Endometrial microvascular endothelial cells (primary cell): ENCODE data around the gene FGFR2. TPM values are rescaled to one million over a fixed set of nuclear protein-coding genes. Genes with fewer than 3 reads are reported as not detected.
"Not testable (repeated sequence)": the region's sequence is repeated elsewhere in the genome, so short reads cannot be mapped to it uniquely, and the experiment has no call there.

Source experiments
- in situ Hi-C: cut with HindIII; loops from 2 replicates; pipeline ENCODE4 v1.10.0; 2017; ENCODE audit warnings: low sequenced_read_pairs, low pct_unique_long_range_greater_than_20kb; ENCODE audit errors: inconsistent ontology term
- total RNA-seq: library from RNA; depleted of rRNA; stranded (reverse); fragments of >200 nt; gene quantifications from one replicate; pipeline ENCODE4 v1.2.3, GENCODE V29; 2015; ENCODE audit errors: inconsistent ontology term

Gene FGFR2
- total RNA-seq, 1 donor from 2014 or later, result not detected

GRCh38 chr10:121567569-121567968 is 30.7 kb downstream of the FGFR2 start:
- in situ Hi-C loops, result no loop called here

- in situ Hi-C loops, result no loop called here
Measured at GRCh38 chr10:121566755-121567154, 31.5 kb downstream of the FGFR2 start.

GRCh38 chr10:121559326-121560026 is 38.8 kb downstream of the FGFR2 start:
- in situ Hi-C loops, result no loop called here

GRCh38 chr10:121558238-121558637 is 40.0 kb downstream of the FGFR2 start:
- in situ Hi-C loops, result no loop called here

GRCh38 chr10:121556918-121557573 is 41.2 kb downstream of the FGFR2 start:
- in situ Hi-C loops, result no loop called here

GRCh38 chr10:121556455-121556854 is 41.8 kb downstream of the FGFR2 start:
- in situ Hi-C loops, result no loop called here

- in situ Hi-C loops, result not testable (repeated sequence)
Measured at GRCh38 chr10:121554916-121555315, 43.3 kb downstream of the FGFR2 start.

- in situ Hi-C loops, result no loop called here
Measured at GRCh38 chr10:121553511-121554264, 44.6 kb downstream of the FGFR2 start.

GRCh38 chr10:121552746-121553145 is 45.5 kb downstream of the FGFR2 start:
- in situ Hi-C loops, result no loop called here

- in situ Hi-C loops, result no loop called here
Measured at GRCh38 chr10:121551210-121551885, 46.9 kb downstream of the FGFR2 start.

- in situ Hi-C loops, result no loop called here
Measured at GRCh38 chr10:121544301-121544869, 53.9 kb downstream of the FGFR2 start.

- in situ Hi-C loops, result no loop called here
Measured at GRCh38 chr10:121543545-121543944, 54.7 kb downstream of the FGFR2 start.

- in situ Hi-C loops, result no loop called here
Measured at GRCh38 chr10:121541450-121542120, 56.7 kb downstream of the FGFR2 start.

- in situ Hi-C loops, result no loop called here
Measured at GRCh38 chr10:121540732-121541395, 57.4 kb downstream of the FGFR2 start.

GRCh38 chr10:121539786-121540185 is 58.5 kb downstream of the FGFR2 start:
- in situ Hi-C loops, result no loop called here

GRCh38 chr10:121536310-121536913 is 61.8 kb downstream of the FGFR2 start:
- in situ Hi-C loops, result no loop called here

- in situ Hi-C loops, result no loop called here
Measured at GRCh38 chr10:121535381-121535780, 62.9 kb downstream of the FGFR2 start.
